Lung (tissue), 12 donors: Measurements from ENCODE around the gene HSD17B8. TPM values are rescaled to one million over a fixed set of nuclear protein-coding genes. Genes with fewer than 3 reads are reported as not detected.

Experiments
- ATAC-seq: fragments of 200-7000 bp; cut with Tn5 transposase; one replicate; pipeline ENCODE4 v1.9.1; 2020; ENCODE audit warnings: moderate number of reproducible peaks; ENCODE audit not compliant: insufficient read depth, low FRiP score
- DNase-seq, 3 donors: peaks; one replicate each; pipeline ENCODE4 v3.0.0-alpha.2; 2013 to 2017
- H3K27ac ChIP-seq, 2 donors: one replicate each; pipeline ENCODE4 v1.5.1; 2013; ENCODE audit warnings: mild to moderate bottlenecking in 2 of 2, moderate library complexity in 2 of 2, control low read depth in 1 of 2, inconsistent platforms in 1 of 2, low read depth in 1 of 2, low read length in 1 of 2
- H3K27me3 ChIP-seq, 3 donors: one replicate each; pipeline ENCODE4 v1.5.1; 2013; ENCODE audit warnings: low read length in 2 of 3; ENCODE audit not compliant: control insufficient read depth in 3 of 3, insufficient read depth in 3 of 3
- H3K36me3 ChIP-seq, 4 donors: one replicate each; pipeline ENCODE4 v1.5.1; 2013; ENCODE audit warnings: low read length in 4 of 4, mild to moderate bottlenecking in 1 of 4, moderate library complexity in 1 of 4; ENCODE audit not compliant: control insufficient read depth in 4 of 4, insufficient read depth in 4 of 4
- H3K4me1 ChIP-seq, 5 donors: one replicate each; pipeline ENCODE4 v1.5.1; 2013; ENCODE audit warnings: low read length in 5 of 5, mild to moderate bottlenecking in 2 of 5, moderate library complexity in 1 of 5; ENCODE audit not compliant: control insufficient read depth in 5 of 5, insufficient read depth in 5 of 5
- H3K4me3 ChIP-seq: one replicate; pipeline ENCODE4 v1.5.1; 2013; ENCODE audit warnings: mild to moderate bottlenecking, control low read depth, moderate library complexity
- H3K9ac ChIP-seq, 2 donors: one replicate each; pipeline ENCODE4 v1.5.1; 2013; ENCODE audit warnings: low read length in 2 of 2, control low read depth in 1 of 2; ENCODE audit not compliant: insufficient read depth in 1 of 2
- H3K9me3 ChIP-seq, 4 donors: one replicate each; pipeline ENCODE4 v1.5.1; 2013; ENCODE audit warnings: low read length in 3 of 4, mild to moderate bottlenecking in 1 of 4, moderate library complexity in 1 of 4; ENCODE audit not compliant: control insufficient read depth in 4 of 4, insufficient read depth in 3 of 4
- CTCF ChIP-seq: IDR thresholded peaks from 2 replicates; pipeline ENCODE4 v1.5.1; 2012; ENCODE audit warnings: mild to moderate bottlenecking; ENCODE audit errors: control extremely low read depth, extremely low read depth
- WGBS, 2 donors: extraction: QIAGEN DNeasy Blood & Tissue Kit; methylation state at CpG; one replicate each; pipeline ENCODE4 v1.1.7; 2013; 5-methylcytosine and 5-hydroxymethylcytosine counted together
- polyA plus RNA-seq, 2 donors: library from polyadenylated mRNA; stranded (reverse); fragments of 200-250 nt; gene quantifications; one replicate each; pipeline ENCODE4 v1.2.1, GENCODE V29; 2013
- total RNA-seq, 2 donors: library from RNA; depleted of rRNA in 1 of 2; stranded (reverse); fragments of >200 nt in 1 of 2; gene quantifications; one replicate each; pipeline ENCODE4 v1.2.1, GENCODE V29; 2014 to 2021
- donor health status: control.
- donor health status: control.
- donor health status: Bipolar disorder and iron deficiency.
- donor health status: healthy.
- donor health status: DM: yes; HTN: yes; CAD: no.

HSD17B8 gene
- total and polyA plus RNA-seq, 4 donors: 19.0 to 22.7 (median 19.7) TPM

GRCh38 chr6:33163540-33163939 is 40.9 kb upstream of the HSD17B8 start:
- no peaks in the 10 kb centered on the region for H3K36me3 ChIP-seq
- no peak for DNase-seq
- H3K27me3 ChIP-seq: no peaks in the 10 kb centered on the region
- H3K9ac ChIP-seq: no peak overlapping the region
- 85 to 95% methylated on average over 10 of the region's 10 CpGs for WGBS, 2 donors
- peaks cover 0 to 12% (median 0%) of the 10 kb centered on the region in 5 donors for H3K4me1 ChIP-seq
- no peak overlapping the region for H3K27ac ChIP-seq
- no peak overlapping the region for H3K4me3 ChIP-seq
- no peaks in the 10 kb centered on the region for H3K9me3 ChIP-seq
- no peak for ATAC-seq
- TF ChIP-seq CTCF: no peak

GRCh38 chr6:33164176-33164575 is 40.3 kb upstream of the HSD17B8 start:
- ATAC-seq (no peak), DNase-seq (no peak)
- no peaks in the 10 kb centered on the region for H3K9me3 ChIP-seq
- H3K36me3 ChIP-seq: no peaks in the 10 kb centered on the region
- H3K27ac ChIP-seq: no peak overlapping the region
- no peak for TF ChIP-seq CTCF
- H3K4me1 ChIP-seq: peaks cover 0 to 12% (median 0%) of the 10 kb centered on the region in 5 donors
- no peaks in the 10 kb centered on the region for H3K27me3 ChIP-seq
- no peak overlapping the region for H3K9ac ChIP-seq
- WGBS, 2 donors: 69 to 83% methylated on average over 10 of the region's 10 CpGs
- H3K4me3 ChIP-seq: no peak overlapping the region

GRCh38 chr6:33164665-33165373 is 39.6 kb upstream of the HSD17B8 start:
- ATAC-seq (no peak), DNase-seq (no peak)
- Histone ChIP-seq H3K27ac (no peak overlapping the region), H3K27me3 (no peaks in the 10 kb centered on the region), H3K36me3 (no peaks in the 10 kb centered on the region), H3K9me3 (no peaks in the 10 kb centered on the region), H3K4me3 (no peak overlapping the region), H3K9ac (no peak overlapping the region), H3K4me1 (peaks cover 0 to 12% (median 0%) of the 10 kb centered on the region in 5 donors)
- WGBS, 2 donors: 74 to 78% methylated on average over 14 of the region's 14 CpGs
- TF ChIP-seq CTCF: no peak
